Liver (tissue), 9 donors: ENCODE data around the gene PPP6R3. TPM values are rescaled to one million over a fixed set of nuclear protein-coding genes. Genes with fewer than 3 reads are reported as not detected.

Experiments
- DNase-seq: peaks from one replicate; pipeline ENCODE4 v3.0.0-alpha.2; 2017; ENCODE audit warnings: low spot score
- H3K27ac ChIP-seq, 2 donors: one replicate each; pipeline ENCODE4 v1.7.0; 2013; ENCODE audit warnings: inconsistent platforms in 2 of 2, low read length in 2 of 2, control low read depth in 1 of 2, low read depth in 1 of 2, mild to moderate bottlenecking in 1 of 2
- H3K27me3 ChIP-seq, 4 donors: one replicate each; pipeline versions ENCODE4 v1.6.1 to v1.7.0; 2013; ENCODE audit warnings: low read length in 3 of 4, inconsistent platforms in 1 of 4, mild to moderate bottlenecking in 1 of 4, moderate library complexity in 1 of 4; ENCODE audit not compliant: control insufficient read depth in 4 of 4, insufficient read depth in 4 of 4
- H3K36me3 ChIP-seq, 4 donors: one replicate each; pipeline versions ENCODE4 v1.6.1 to v1.7.0; 2013; ENCODE audit warnings: low read length in 3 of 4, mild to moderate bottlenecking in 3 of 4, low read depth in 1 of 4, moderate library complexity in 1 of 4; ENCODE audit not compliant: control insufficient read depth in 4 of 4, insufficient read depth in 3 of 4
- H3K4me1 ChIP-seq, 4 donors: one replicate each; pipeline versions ENCODE4 v1.6.1 to v1.7.0; 2013; ENCODE audit warnings: low read length in 3 of 4, mild to moderate bottlenecking in 3 of 4, moderate library complexity in 1 of 4; ENCODE audit not compliant: control insufficient read depth in 4 of 4, insufficient read depth in 4 of 4
- H3K4me3 ChIP-seq, 3 donors: one replicate each; pipeline versions ENCODE4 v1.6.1 to v1.7.0; 2013; ENCODE audit warnings: low read length in 3 of 3, control low read depth in 1 of 3, low read depth in 1 of 3, mild to moderate bottlenecking in 1 of 3
- H3K9ac ChIP-seq, 2 donors: one replicate each; pipeline ENCODE4 v1.7.0; 2013; ENCODE audit warnings: low read length in 2 of 2, mild to moderate bottlenecking in 2 of 2, moderate library complexity in 2 of 2, control low read depth in 1 of 2, low read depth in 1 of 2
- H3K9me3 ChIP-seq, 4 donors: one replicate each; pipeline versions ENCODE4 v1.6.1 to v1.7.0; 2013; ENCODE audit warnings: low read length in 3 of 4; ENCODE audit not compliant: control insufficient read depth in 4 of 4
- EGR1 ChIP-seq, 2 donors: IDR thresholded peaks; 2 replicates each; pipeline ENCODE4 v1.6.1; 2016 to 2018; ENCODE audit warnings: antibody characterized with exemption in 2 of 2, low read depth in 2 of 2
- FOXA1 ChIP-seq: IDR thresholded peaks from 2 replicates; pipeline ENCODE4 v1.6.1; 2016; ENCODE audit warnings: antibody characterized with exemption
- FOXA2 ChIP-seq: IDR thresholded peaks from 2 replicates; pipeline ENCODE4 v1.6.1; 2016; ENCODE audit warnings: antibody characterized with exemption
- GABPA ChIP-seq, 2 donors: IDR thresholded peaks in 1 of 2; conservative IDR thresholded peaks in 1 of 2; 2 replicates each; pipeline ENCODE4 v1.6.1; 2016; ENCODE audit warnings: antibody characterized with exemption in 2 of 2, mild to moderate bottlenecking in 1 of 2, moderate library complexity in 1 of 2
- HNF4A ChIP-seq, 2 donors: conservative IDR thresholded peaks; 2 replicates each; pipeline ENCODE4 v1.6.1; 2016; ENCODE audit warnings: antibody characterized with exemption in 2 of 2, mild to moderate bottlenecking in 2 of 2
- HNF4G ChIP-seq: IDR thresholded peaks from 2 replicates; pipeline ENCODE4 v1.6.1; 2016; ENCODE audit warnings: antibody characterized with exemption
- JUND ChIP-seq, 2 donors: IDR thresholded peaks; 2 replicates each; pipeline ENCODE4 v1.6.1; 2016; ENCODE audit warnings: antibody characterized with exemption in 2 of 2
- NR2F2 ChIP-seq: IDR thresholded peaks from 2 replicates; pipeline ENCODE4 v1.6.1; 2016; ENCODE audit warnings: antibody characterized with exemption
- RAD21 ChIP-seq, 2 donors: IDR thresholded peaks; 2 replicates each; pipeline ENCODE4 v1.6.1; 2016; ENCODE audit warnings: antibody characterized with exemption in 2 of 2, mild to moderate bottlenecking in 2 of 2
- SP1 ChIP-seq: IDR thresholded peaks from 2 replicates; pipeline ENCODE4 v1.6.1; 2018; ENCODE audit warnings: antibody characterized with exemption, mild to moderate bottlenecking
- TAF1 ChIP-seq: conservative IDR thresholded peaks from 2 replicates; pipeline ENCODE4 v1.6.1; 2016; ENCODE audit warnings: antibody characterized with exemption, mild to moderate bottlenecking
- YY1 ChIP-seq: IDR thresholded peaks from 2 replicates; pipeline ENCODE4 v1.6.1; 2016; ENCODE audit warnings: antibody characterized with exemption, mild to moderate bottlenecking
- WGBS: extraction: QIAGEN DNeasy Blood & Tissue Kit; methylation state at CpG from one replicate; pipeline ENCODE4 v1.1.7; 2013; 5-methylcytosine and 5-hydroxymethylcytosine counted together
- polyA plus RNA-seq, 2 donors: library from polyadenylated mRNA; stranded (reverse) in 1 of 2; unstranded in 1 of 2; fragments of 200-250 nt in 1 of 2; fragments of >200 nt in 1 of 2; fragmentation: Nextera tagmentation in 1 of 2; extraction: Ambion mirVana in 1 of 2; gene quantifications; one replicate each; pipeline versions ENCODE4 v1.2.1 to v1.2.3, GENCODE V29; 2013 to 2015
- total RNA-seq, 2 donors: library from RNA; depleted of rRNA; stranded (reverse); fragments of >200 nt; gene quantifications; one replicate each; pipeline ENCODE4 v1.2.3, GENCODE V29; 2014
- TF ChIP-seq, protein P1 (sequence below): IDR thresholded peaks from 2 replicates; pipeline ENCODE4 v1.6.1; 2016; ENCODE audit warnings: antibody characterized with exemption, mild to moderate bottlenecking
- TF ChIP-seq, protein P2 (sequence below): IDR thresholded peaks from 2 replicates; pipeline ENCODE4 v1.6.1; 2016; ENCODE audit warnings: antibody characterized with exemption
- TF ChIP-seq, protein P3 (sequence below): fragments of 150-350 bp; IDR thresholded peaks from 2 replicates; pipeline ENCODE4 v1.5.1; 2017; ENCODE audit warnings: improper control_type of control experiment, low read depth, low read length; ENCODE audit not compliant: missing input control
- TF ChIP-seq, protein P4 (sequence below): IDR thresholded peaks from 2 replicates; pipeline ENCODE4 v1.6.1; 2016; ENCODE audit warnings: antibody characterized with exemption
- TF ChIP-seq, protein P5 (sequence below): IDR thresholded peaks from 2 replicates; pipeline ENCODE4 v1.6.1; 2016; ENCODE audit warnings: antibody characterized with exemption
- donor health status: healthy.
- donor health status: healthy.
- donor health status: healthy.
- donor health status: healthy.
- donor health status: healthy.

PPP6R3 gene
- total and polyA plus RNA-seq, 4 donors, result 12.3 to 101 (median 58.1) TPM

DNA sequence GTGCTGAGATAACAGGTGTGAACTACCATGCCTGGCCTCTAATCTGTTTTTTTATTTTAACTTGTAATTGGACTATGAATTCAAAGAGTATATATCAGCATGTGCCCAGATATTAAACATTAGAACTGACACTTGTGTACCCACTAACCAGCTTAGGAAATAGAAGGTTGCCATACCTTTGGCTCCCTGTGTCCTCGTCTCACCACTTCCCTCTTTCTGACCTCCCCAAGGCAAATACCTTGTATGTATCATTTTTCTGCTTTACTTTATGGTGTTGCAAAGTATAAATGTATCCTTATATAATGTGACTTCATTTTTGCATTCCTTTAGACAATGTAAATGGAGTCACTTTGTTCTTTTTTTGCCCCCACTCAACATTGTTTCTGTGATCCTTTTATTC lies 9.1 kb downstream of the PPP6R3 start:
- no peak overlapping the region for H3K27ac ChIP-seq
- peaks cover 2 to 45% (median 40%) of the 10 kb centered on the region in 4 donors for H3K4me1 ChIP-seq
- H3K4me3 ChIP-seq, result no peak overlapping the region
- TF ChIP-seq TAF1 (no peak), EGR1 (IDR thresholded peaks at IDR 0.05; ENCODE audit: low read depth in 2 of 2) (no peak), NR2F2 (no peak), SP1 (no peak), FOXA2 (no peak), YY1 (no peak), GABPA (IDR thresholded peaks at IDR 0.05 in 1 of 2, conservative IDR thresholded peaks at IDR 0.05 in 1 of 2) (no peak), FOXA1 (no peak), HNF4A (conservative IDR thresholded peaks at IDR 0.05) (no peak), RAD21 (IDR thresholded peaks at IDR 0.05) (no peak), JUND (IDR thresholded peaks at IDR 0.05) (no peak)
- TF ChIP-seq, protein P1, sequence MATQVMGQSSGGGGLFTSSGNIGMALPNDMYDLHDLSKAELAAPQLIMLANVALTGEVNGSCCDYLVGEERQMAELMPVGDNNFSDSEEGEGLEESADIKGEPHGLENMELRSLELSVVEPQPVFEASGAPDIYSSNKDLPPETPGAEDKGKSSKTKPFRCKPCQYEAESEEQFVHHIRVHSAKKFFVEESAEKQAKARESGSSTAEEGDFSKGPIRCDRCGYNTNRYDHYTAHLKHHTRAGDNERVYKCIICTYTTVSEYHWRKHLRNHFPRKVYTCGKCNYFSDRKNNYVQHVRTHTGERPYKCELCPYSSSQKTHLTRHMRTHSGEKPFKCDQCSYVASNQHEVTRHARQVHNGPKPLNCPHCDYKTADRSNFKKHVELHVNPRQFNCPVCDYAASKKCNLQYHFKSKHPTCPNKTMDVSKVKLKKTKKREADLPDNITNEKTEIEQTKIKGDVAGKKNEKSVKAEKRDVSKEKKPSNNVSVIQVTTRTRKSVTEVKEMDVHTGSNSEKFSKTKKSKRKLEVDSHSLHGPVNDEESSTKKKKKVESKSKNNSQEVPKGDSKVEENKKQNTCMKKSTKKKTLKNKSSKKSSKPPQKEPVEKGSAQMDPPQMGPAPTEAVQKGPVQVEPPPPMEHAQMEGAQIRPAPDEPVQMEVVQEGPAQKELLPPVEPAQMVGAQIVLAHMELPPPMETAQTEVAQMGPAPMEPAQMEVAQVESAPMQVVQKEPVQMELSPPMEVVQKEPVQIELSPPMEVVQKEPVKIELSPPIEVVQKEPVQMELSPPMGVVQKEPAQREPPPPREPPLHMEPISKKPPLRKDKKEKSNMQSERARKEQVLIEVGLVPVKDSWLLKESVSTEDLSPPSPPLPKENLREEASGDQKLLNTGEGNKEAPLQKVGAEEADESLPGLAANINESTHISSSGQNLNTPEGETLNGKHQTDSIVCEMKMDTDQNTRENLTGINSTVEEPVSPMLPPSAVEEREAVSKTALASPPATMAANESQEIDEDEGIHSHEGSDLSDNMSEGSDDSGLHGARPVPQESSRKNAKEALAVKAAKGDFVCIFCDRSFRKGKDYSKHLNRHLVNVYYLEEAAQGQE, result no peak
- TF ChIP-seq, protein P2, sequence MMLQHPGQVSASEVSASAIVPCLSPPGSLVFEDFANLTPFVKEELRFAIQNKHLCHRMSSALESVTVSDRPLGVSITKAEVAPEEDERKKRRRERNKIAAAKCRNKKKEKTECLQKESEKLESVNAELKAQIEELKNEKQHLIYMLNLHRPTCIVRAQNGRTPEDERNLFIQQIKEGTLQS, result no peak
- TF ChIP-seq, protein P3, sequence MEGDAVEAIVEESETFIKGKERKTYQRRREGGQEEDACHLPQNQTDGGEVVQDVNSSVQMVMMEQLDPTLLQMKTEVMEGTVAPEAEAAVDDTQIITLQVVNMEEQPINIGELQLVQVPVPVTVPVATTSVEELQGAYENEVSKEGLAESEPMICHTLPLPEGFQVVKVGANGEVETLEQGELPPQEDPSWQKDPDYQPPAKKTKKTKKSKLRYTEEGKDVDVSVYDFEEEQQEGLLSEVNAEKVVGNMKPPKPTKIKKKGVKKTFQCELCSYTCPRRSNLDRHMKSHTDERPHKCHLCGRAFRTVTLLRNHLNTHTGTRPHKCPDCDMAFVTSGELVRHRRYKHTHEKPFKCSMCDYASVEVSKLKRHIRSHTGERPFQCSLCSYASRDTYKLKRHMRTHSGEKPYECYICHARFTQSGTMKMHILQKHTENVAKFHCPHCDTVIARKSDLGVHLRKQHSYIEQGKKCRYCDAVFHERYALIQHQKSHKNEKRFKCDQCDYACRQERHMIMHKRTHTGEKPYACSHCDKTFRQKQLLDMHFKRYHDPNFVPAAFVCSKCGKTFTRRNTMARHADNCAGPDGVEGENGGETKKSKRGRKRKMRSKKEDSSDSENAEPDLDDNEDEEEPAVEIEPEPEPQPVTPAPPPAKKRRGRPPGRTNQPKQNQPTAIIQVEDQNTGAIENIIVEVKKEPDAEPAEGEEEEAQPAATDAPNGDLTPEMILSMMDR, result no peak
- TF ChIP-seq, protein P4, sequence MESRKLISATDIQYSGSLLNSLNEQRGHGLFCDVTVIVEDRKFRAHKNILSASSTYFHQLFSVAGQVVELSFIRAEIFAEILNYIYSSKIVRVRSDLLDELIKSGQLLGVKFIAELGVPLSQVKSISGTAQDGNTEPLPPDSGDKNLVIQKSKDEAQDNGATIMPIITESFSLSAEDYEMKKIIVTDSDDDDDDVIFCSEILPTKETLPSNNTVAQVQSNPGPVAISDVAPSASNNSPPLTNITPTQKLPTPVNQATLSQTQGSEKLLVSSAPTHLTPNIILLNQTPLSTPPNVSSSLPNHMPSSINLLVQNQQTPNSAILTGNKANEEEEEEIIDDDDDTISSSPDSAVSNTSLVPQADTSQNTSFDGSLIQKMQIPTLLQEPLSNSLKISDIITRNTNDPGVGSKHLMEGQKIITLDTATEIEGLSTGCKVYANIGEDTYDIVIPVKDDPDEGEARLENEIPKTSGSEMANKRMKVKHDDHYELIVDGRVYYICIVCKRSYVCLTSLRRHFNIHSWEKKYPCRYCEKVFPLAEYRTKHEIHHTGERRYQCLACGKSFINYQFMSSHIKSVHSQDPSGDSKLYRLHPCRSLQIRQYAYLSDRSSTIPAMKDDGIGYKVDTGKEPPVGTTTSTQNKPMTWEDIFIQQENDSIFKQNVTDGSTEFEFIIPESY, result no peak
- H3K27me3 ChIP-seq, result no peaks in the 10 kb centered on the region
- H3K9me3 ChIP-seq, result no peaks in the 10 kb centered on the region
- WGBS, result 72% methylated on average over 1 of the region's 1 CpG
- peaks cover 0 to 3% (median 1%) of the 10 kb centered on the region in 4 donors for H3K36me3 ChIP-seq
- no peak overlapping the region for H3K9ac ChIP-seq
- no peak for DNase-seq

DNA sequence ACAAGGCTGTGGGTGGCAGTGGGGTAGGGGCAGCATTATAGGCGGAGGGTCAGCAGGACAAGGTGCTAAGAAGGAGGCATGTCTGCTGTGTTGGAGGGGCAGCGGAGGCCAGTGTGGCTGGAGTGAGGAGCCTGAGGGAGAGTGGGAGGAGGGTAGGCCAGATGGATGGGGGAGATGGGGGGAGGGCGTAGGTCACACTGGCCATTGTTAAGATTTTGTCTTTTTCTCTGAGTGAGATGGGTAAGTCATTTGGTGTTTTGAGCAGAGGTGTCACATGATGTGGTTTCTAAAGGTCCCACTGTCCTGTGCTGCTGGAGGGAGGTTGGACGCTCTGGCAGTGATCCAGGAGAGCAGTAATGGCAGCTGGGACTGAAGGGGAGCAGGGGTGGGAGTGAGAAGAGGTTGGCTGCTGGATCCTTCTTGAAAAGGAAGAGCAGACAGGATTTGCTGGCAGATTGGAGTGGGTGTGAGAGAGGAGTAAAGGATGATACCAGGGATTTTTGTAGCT lies 9.8 kb downstream of the PPP6R3 start:
- Histone ChIP-seq H3K9ac (no peak overlapping the region), H3K9me3 (no peaks in the 10 kb centered on the region), H3K27ac (no peak overlapping the region), H3K27me3 (no peaks in the 10 kb centered on the region), H3K4me3 (no peak overlapping the region), H3K4me1 (peaks cover 1 to 41% (median 37%) of the 10 kb centered on the region in 4 donors), H3K36me3 (peaks cover 0 to 3% (median 1%) of the 10 kb centered on the region in 4 donors)
- DNase-seq, result no peak
- WGBS, result 94% methylated on average over 4 of the region's 4 CpGs
- TF ChIP-seq, protein P1, result no peak
- no peak for TF ChIP-seq HNF4A (conservative IDR thresholded peaks at IDR 0.05)
- TF ChIP-seq, protein P5, sequence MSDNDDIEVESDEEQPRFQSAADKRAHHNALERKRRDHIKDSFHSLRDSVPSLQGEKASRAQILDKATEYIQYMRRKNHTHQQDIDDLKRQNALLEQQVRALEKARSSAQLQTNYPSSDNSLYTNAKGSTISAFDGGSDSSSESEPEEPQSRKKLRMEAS, result no peak
- TF ChIP-seq FOXA2, result no peak
- TF ChIP-seq, protein P2, result no peak
- TF ChIP-seq FOXA1, result no peak
- no peak for TF ChIP-seq JUND (IDR thresholded peaks at IDR 0.05)
- no peak for TF ChIP-seq NR2F2
- TF ChIP-seq GABPA (IDR thresholded peaks at IDR 0.05 in 1 of 2, conservative IDR thresholded peaks at IDR 0.05 in 1 of 2), result no peak
- TF ChIP-seq RAD21 (IDR thresholded peaks at IDR 0.05), result no peak
- TF ChIP-seq, protein P3, result no peak
- no peak for TF ChIP-seq HNF4G
